HepG2 (cell line): ENCODE results near the gene KRTAP5-6. TPM values are rescaled to one million over a fixed set of nuclear protein-coding genes. Genes with fewer than 3 reads are reported as not detected.

ENCODE experiments used
- FOSL2 ChIP-seq: sonication (generic); formaldehyde crosslinking; IDR thresholded peaks from 2 replicates; pipeline ENCODE4 v1.4.0; 2020; ENCODE audit warnings: missing genetic modification reagents
- MED13 ChIP-seq: sonication (generic); formaldehyde crosslinking; IDR thresholded peaks from 2 replicates; pipeline ENCODE4 v1.5.0; 2020; ENCODE audit warnings: missing genetic modification reagents
- NR2F6 ChIP-seq, 2 experiments: IDR thresholded peaks; 2 replicates each; pipeline ENCODE4 v1.6.1; 2016; ENCODE audit warnings: antibody characterized with exemption in 1 of 2, mild to moderate bottlenecking in 1 of 2
- SRSF4 ChIP-seq: fragments of 200-400 bp; formaldehyde crosslinking; IDR thresholded peaks from one replicate; pipeline ENCODE4 v1.6.1; 2018; ENCODE audit warnings: mild to moderate bottlenecking, low read depth, low read length, moderate library complexity; ENCODE audit not compliant: poor library complexity, severe bottlenecking
- ZFP36L1 ChIP-seq: sonication (generic); formaldehyde crosslinking; IDR thresholded peaks from 2 replicates; pipeline ENCODE4 v1.8.0; 2022; ENCODE audit warnings: mild to moderate bottlenecking, missing genetic modification reagents, moderate library complexity
- ZMAT3 ChIP-seq: sonication (generic); formaldehyde crosslinking; conservative IDR thresholded peaks from 2 replicates; pipeline ENCODE4 v1.7.0; 2021; ENCODE audit warnings: missing genetic modification reagents
- polyA plus RNA-seq, 8 experiments: library from polyadenylated mRNA; depleted of rRNA in 3 of 8; stranded (reverse) in 7 of 8; unstranded in 1 of 8; fragments of >200 nt; fragmentation: Illumina TruSeq in 4 of 8; extraction: Trizol in 4 of 8; gene quantifications; 2 replicates each; pipeline versions ENCODE4 v1.2.1 to v1.2.3, GENCODE V29; 2011 to 2016; ENCODE audit warnings: low read depth in 4 of 8, missing spikeins in 1 of 8, mixed read lengths in 1 of 8; ENCODE audit not compliant: insufficient read depth in 1 of 8
- total RNA-seq, 5 experiments: library from RNA; depleted of rRNA; stranded (reverse); fragments of >200 nt; fragmentation: Illumina TruSeq; extraction: Trizol; gene quantifications; 2 replicates each; pipeline ENCODE4 v1.2.3, GENCODE V29; 2016; ENCODE audit warnings: low read depth in 1 of 5
- TF ChIP-seq, protein P1 (sequence below): sonication (generic); formaldehyde crosslinking; IDR thresholded peaks from 2 replicates; pipeline ENCODE4; 2020; ENCODE audit warnings: missing genetic modification reagents, mild to moderate bottlenecking, borderline replicate concordance
- TF ChIP-seq, protein P2 (sequence below): sonication (generic); formaldehyde crosslinking; IDR thresholded peaks from 2 replicates; pipeline ENCODE4 v1.5.0; 2020; ENCODE audit warnings: missing genetic modification reagents
- TF ChIP-seq, protein P3 (sequence below), 2 experiments: fragments of 450-650 bp in 1 of 2; sonication (generic) in 1 of 2; formaldehyde crosslinking in 1 of 2; IDR thresholded peaks; 2 replicates each; pipeline versions ENCODE4 v1.6.1 to v1.8.0; 2016 to 2022; ENCODE audit warnings: antibody characterized with exemption in 1 of 2, mild to moderate bottlenecking in 1 of 2, missing genetic modification reagents in 1 of 2
- TF ChIP-seq, protein P4 (sequence below), 2 experiments: fragments of 450-650 bp in 1 of 2; sonication (generic) in 1 of 2; formaldehyde crosslinking; IDR thresholded peaks; 2 replicates each; pipeline versions ENCODE4 v1.5.0 to v1.8.0; 2020 to 2022; ENCODE audit warnings: mild to moderate bottlenecking in 1 of 2, missing genetic modification reagents in 1 of 2

The KRTAP5-6 gene
- total and polyA plus RNA-seq, 2 of the 13 experiments (the other 11 are each of a cell fraction or from before 2014, with no cell fraction given), result not detected

DNA sequence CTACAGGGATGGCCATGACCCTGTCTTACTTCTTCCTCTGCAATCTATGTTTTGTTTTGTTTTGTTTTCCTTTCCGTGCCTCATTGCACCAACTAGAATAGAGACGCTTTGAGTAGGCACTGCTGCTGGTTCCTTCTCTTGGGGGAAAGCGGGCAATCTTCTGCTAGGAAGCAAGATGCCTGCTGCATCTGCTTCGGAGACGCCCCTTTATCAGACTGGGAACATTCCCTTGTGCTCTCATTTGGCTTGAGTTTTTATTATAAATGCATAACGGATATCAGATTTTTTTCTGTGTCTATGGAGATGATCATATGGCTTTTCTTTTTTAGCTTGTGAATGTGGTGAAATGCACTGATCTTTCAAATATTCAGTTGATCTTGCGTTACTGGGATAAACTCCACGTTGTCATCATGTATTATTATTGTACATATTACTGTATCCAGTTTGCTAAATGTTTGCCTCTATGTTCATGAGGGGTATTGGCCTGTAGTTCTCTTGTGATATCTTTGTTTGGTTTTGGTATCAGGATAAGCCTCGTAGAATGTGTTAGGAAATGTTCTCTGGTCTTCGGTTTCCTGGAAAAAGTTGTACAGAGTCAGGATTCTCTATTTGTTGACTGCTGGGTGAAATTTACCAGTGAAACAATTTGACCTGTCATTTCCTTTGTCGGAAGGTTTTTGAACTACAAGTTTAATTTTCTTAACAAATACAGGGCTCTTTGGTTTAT is 23.4 kb upstream of the KRTAP5-6 start (continued):
- TF ChIP-seq NR2F6 (IDR thresholded peaks at IDR 0.05) (peak; percentile 86), NR2F6 (CRISPR knock-in tag; IDR thresholded peaks at IDR 0.05) (peak; percentile 68; the same call in 1 of the 2 replicates), MED13 (CRISPR knock-in tag) (peak; percentile 96), ZMAT3 (CRISPR knock-in tag) (peak; percentile 42; the same call in 1 of the 2 replicates), SRSF4 (no peak), FOSL2 (CRISPR knock-in tag) (no peak; the same call in 1 of the 2 replicates), ZFP36L1 (CRISPR knock-in tag) (no peak)
- TF ChIP-seq, protein P1, sequence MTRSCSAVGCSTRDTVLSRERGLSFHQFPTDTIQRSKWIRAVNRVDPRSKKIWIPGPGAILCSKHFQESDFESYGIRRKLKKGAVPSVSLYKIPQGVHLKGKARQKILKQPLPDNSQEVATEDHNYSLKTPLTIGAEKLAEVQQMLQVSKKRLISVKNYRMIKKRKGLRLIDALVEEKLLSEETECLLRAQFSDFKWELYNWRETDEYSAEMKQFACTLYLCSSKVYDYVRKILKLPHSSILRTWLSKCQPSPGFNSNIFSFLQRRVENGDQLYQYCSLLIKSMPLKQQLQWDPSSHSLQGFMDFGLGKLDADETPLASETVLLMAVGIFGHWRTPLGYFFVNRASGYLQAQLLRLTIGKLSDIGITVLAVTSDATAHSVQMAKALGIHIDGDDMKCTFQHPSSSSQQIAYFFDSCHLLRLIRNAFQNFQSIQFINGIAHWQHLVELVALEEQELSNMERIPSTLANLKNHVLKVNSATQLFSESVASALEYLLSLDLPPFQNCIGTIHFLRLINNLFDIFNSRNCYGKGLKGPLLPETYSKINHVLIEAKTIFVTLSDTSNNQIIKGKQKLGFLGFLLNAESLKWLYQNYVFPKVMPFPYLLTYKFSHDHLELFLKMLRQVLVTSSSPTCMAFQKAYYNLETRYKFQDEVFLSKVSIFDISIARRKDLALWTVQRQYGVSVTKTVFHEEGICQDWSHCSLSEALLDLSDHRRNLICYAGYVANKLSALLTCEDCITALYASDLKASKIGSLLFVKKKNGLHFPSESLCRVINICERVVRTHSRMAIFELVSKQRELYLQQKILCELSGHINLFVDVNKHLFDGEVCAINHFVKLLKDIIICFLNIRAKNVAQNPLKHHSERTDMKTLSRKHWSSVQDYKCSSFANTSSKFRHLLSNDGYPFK (CRISPR knock-in tag), result no peak
- TF ChIP-seq, protein P2, sequence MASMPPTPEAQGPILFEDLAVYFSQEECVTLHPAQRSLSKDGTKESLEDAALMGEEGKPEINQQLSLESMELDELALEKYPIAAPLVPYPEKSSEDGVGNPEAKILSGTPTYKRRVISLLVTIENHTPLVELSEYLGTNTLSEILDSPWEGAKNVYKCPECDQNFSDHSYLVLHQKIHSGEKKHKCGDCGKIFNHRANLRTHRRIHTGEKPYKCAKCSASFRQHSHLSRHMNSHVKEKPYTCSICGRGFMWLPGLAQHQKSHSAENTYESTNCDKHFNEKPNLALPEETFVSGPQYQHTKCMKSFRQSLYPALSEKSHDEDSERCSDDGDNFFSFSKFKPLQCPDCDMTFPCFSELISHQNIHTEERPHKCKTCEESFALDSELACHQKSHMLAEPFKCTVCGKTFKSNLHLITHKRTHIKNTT (CRISPR knock-in tag), result no peak
- TF ChIP-seq, protein P3, sequence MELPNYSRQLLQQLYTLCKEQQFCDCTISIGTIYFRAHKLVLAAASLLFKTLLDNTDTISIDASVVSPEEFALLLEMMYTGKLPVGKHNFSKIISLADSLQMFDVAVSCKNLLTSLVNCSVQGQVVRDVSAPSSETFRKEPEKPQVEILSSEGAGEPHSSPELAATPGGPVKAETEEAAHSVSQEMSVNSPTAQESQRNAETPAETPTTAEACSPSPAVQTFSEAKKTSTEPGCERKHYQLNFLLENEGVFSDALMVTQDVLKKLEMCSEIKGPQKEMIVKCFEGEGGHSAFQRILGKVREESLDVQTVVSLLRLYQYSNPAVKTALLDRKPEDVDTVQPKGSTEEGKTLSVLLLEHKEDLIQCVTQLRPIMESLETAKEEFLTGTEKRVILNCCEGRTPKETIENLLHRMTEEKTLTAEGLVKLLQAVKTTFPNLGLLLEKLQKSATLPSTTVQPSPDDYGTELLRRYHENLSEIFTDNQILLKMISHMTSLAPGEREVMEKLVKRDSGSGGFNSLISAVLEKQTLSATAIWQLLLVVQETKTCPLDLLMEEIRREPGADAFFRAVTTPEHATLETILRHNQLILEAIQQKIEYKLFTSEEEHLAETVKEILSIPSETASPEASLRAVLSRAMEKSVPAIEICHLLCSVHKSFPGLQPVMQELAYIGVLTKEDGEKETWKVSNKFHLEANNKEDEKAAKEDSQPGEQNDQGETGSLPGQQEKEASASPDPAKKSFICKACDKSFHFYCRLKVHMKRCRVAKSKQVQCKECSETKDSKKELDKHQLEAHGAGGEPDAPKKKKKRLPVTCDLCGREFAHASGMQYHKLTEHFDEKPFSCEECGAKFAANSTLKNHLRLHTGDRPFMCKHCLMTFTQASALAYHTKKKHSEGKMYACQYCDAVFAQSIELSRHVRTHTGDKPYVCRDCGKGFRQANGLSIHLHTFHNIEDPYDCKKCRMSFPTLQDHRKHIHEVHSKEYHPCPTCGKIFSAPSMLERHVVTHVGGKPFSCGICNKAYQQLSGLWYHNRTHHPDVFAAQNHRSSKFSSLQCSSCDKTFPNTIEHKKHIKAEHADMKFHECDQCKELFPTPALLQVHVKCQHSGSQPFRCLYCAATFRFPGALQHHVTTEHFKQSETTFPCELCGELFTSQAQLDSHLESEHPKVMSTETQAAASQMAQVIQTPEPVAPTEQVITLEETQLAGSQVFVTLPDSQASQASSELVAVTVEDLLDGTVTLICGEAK (IDR thresholded peaks at IDR 0.05), result no peak
- TF ChIP-seq, protein P3 (CRISPR knock-in tag; IDR thresholded peaks at IDR 0.05), result no peak
- TF ChIP-seq, protein P4, sequence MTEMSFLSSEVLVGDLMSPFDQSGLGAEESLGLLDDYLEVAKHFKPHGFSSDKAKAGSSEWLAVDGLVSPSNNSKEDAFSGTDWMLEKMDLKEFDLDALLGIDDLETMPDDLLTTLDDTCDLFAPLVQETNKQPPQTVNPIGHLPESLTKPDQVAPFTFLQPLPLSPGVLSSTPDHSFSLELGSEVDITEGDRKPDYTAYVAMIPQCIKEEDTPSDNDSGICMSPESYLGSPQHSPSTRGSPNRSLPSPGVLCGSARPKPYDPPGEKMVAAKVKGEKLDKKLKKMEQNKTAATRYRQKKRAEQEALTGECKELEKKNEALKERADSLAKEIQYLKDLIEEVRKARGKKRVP (CRISPR knock-in tag; IDR thresholded peaks at IDR 0.05), result peak in 1 of 2 experiments; percentile 60; a peak in 1 of 4 replicates
